Fibroblast of mammary gland (primary cell): ENCODE data around the gene SLC25A26.

Experiments
- DNase-seq: peaks from one replicate; pipeline ENCODE4 v3.0.0-alpha.2; 2010; ENCODE audit warnings: low read depth
- H3K4me3 ChIP-seq: 2 replicates; pipeline ENCODE4 v1.5.1; 2011; ENCODE audit warnings: low read depth, mild to moderate bottlenecking, low read length, moderate library complexity; ENCODE audit not compliant: control insufficient read depth
- TF ChIP-seq, protein P1 (sequence below): conservative IDR thresholded peaks from 2 replicates; pipeline ENCODE4 v1.5.1; 2011; ENCODE audit warnings: low read depth, low read length, inconsistent platforms; ENCODE audit not compliant: control insufficient read depth, insufficient read depth

SLC25A26 gene

DNA sequence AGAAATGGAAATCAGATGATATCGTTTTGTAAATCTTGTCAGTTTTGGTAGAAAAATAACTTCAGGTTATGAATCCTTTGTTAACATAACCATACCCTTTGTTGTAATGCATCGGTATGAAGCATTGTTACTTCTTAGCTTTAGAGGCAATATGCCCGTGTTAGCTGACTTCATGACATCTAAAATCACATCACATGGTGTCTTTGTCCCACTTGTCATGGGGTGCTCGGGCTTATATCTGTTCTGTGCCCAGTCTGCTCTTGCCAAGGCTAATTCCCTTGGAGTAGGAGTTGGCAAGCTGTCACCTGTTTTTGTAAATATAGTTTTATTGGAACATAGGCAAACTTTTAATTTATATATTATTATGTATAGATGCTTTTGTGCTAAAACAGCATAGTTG is 39.6 kb downstream of the SLC25A26 start:
- H3K4me3 ChIP-seq = no peak overlapping the region
- DNase-seq = no peak
- TF ChIP-seq, protein P1, sequence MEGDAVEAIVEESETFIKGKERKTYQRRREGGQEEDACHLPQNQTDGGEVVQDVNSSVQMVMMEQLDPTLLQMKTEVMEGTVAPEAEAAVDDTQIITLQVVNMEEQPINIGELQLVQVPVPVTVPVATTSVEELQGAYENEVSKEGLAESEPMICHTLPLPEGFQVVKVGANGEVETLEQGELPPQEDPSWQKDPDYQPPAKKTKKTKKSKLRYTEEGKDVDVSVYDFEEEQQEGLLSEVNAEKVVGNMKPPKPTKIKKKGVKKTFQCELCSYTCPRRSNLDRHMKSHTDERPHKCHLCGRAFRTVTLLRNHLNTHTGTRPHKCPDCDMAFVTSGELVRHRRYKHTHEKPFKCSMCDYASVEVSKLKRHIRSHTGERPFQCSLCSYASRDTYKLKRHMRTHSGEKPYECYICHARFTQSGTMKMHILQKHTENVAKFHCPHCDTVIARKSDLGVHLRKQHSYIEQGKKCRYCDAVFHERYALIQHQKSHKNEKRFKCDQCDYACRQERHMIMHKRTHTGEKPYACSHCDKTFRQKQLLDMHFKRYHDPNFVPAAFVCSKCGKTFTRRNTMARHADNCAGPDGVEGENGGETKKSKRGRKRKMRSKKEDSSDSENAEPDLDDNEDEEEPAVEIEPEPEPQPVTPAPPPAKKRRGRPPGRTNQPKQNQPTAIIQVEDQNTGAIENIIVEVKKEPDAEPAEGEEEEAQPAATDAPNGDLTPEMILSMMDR = no peak

DNA sequence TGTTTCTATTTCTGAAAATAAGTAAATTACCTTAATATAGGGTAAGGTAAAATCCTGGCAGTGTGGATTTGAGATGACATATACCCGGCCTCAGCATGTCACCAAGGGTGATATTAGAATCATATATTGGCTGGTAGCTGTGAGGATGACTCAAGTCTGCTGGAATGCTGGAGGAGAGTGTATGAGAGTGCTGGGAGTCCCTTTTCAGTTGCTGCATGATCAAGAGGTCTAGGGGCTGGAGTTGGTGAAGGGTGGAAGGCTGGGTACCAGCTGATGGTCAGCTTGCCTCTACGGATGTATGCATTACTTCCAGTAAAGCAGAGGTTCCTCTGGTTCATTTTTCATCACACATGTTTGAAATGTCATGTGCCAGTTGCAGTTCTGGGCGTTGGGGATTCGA is 40.6 kb downstream of the SLC25A26 start:
- TF ChIP-seq, protein P1 = no peak
- no peak overlapping the region for H3K4me3 ChIP-seq
- peak; percentile 27 for DNase-seq

DNA sequence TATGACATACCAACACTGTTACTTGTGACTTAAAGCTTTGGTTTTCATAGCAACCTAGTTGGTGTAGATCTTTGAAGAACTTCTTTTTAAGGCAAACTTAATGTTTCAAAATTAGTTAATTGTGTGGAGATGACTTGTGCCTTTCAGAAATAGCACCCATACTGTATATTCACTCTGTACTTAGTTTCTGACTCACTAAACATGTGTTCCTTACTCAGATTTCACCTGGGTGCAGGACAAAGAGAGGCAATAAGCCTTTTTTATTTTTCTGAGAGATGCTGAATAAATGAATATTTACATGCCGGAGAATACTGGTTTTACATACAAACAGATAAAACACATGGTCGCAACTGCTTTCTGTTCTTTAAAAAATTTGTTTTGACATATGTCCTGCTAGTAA is 44.8 kb downstream of the SLC25A26 start:
- no peak overlapping the region for H3K4me3 ChIP-seq
- TF ChIP-seq, protein P1 = no peak

DNA sequence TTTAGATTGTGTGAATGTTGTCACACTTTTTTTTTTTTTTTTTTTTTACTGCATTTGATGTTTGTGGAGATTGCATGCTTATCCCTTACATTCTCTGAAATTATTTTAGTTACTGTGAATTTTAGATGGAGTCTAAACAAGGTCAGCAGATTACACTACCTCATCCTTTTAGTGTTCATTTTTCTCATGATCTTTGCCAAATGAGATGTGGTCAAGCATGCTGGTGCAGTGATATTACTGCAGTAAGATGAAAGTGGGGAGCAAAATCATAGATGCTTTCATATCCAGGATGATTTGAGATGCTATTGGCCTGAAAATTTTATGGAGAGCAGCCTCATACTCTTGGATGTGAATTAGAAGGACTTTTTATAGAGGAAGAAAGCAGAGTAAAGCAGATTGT is 45.8 kb downstream of the SLC25A26 start:
- no peak for DNase-seq
- H3K4me3 ChIP-seq = no peak overlapping the region
- TF ChIP-seq, protein P1 = no peak

More for the DNA sequence above, 44.8 kb downstream of the SLC25A26 start:
- DNase-seq = no peak

DNA sequence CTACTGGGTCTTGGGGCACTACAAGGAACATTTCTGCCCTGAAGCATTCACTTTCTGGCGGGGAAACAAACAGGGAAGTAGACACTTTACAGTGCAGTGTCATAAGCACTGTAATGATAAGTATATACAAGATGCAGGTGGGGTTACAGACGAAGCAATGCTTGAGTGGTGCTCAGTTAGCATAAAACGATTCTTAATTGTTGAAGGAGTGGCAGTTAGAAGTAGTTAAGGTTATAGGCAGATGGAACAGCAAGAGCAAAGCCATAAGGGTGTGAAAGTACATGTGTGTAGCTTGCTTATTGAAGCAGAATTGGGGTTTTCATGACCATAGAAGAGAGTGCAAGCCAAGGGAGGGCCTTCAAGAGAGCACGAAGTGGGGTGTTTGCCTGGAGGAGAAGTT is 46.2 kb downstream of the SLC25A26 start:
- DNase-seq = no peak
- H3K4me3 ChIP-seq = no peak overlapping the region
- TF ChIP-seq, protein P1 = no peak

DNA sequence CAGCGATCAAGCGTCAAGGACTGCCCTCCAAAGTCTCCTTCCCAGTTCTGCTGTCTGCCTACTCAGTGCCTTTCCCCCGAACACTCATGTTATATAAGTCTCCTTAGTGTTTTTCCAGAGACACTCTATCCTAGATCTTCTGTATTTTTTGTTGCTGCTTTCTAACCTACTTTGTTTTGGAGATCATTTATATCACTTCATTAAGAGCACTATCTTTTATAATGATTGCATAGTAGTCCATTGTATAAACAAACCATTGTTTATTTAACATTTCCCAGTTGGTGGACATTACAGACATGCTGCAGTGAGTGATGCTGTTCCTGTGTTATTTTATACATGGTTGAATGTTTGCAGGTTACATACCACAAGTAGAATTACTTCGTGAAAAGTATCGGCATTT is 47.1 kb downstream of the SLC25A26 start:
- DNase-seq = no peak
- TF ChIP-seq, protein P1 = no peak
- no peak overlapping the region for H3K4me3 ChIP-seq

DNA sequence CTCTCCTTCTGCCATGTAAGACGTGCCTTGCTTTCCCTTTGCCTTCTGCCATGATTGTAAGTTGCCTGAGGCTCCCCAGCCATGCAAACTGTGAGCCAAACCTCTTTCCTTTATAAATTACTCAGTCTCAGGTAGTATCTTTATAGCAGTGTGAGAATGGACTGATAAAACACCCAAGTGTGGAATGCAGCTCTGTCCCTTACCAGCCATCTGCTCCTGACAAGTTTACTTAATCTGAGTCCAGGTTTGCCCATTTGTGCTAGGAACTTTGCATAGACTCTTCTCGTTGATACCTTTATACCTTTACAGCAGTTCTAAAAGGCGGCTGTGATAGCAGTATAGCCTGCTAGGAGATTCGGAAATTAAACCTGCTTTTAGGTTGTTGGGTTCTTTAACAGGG is 48.1 kb downstream of the SLC25A26 start:
- no peak for DNase-seq
- no peak overlapping the region for H3K4me3 ChIP-seq
- TF ChIP-seq, protein P1 = no peak
